ENCODE data around the gene PRSS56. TPM values are rescaled to one million over a fixed set of nuclear protein-coding genes. Genes with fewer than 3 reads are reported as not detected.

The PRSS56 gene
- total RNA-seq, 1 donor from 2014 or later, result not detected

GRCh38 chr2:232482301-232483238 lies 37.6 kb upstream of the PRSS56 start:
- Histone ChIP-seq H3K27me3 (ENCODE audit: control insufficient read depth, insufficient read depth, low read length) (peaks cover 57% of the 10 kb centered on the region), H3K4me3 (ENCODE audit: low read depth, low read length) (no peak overlapping the region), H3K36me3 (ENCODE audit: control insufficient read depth, insufficient read depth, low read length) (no peaks in the 10 kb centered on the region)
- DNase-seq (ENCODE audit: low read depth), result no peak
- TF ChIP-seq CTCF (IDR thresholded peaks at IDR 0.05; ENCODE audit: insufficient read depth, low read length, poor library complexity, severe bottlenecking), result no peak

- H3K36me3 ChIP-seq (ENCODE audit: control insufficient read depth, insufficient read depth, low read length), result no peaks in the 10 kb centered on the region
- no peak overlapping the region for H3K4me3 ChIP-seq (ENCODE audit: low read depth, low read length)
- TF ChIP-seq CTCF (IDR thresholded peaks at IDR 0.05; ENCODE audit: insufficient read depth, low read length, poor library complexity, severe bottlenecking), result no peak
- DNase-seq (ENCODE audit: low read depth), result no peak
- H3K27me3 ChIP-seq (ENCODE audit: control insufficient read depth, insufficient read depth, low read length), result peaks cover 63% of the 10 kb centered on the region
Observed at GRCh38 chr2:232483311-232483922, 36.8 kb upstream of the PRSS56 start.

GRCh38 chr2:232483923-232484627 lies 36.1 kb upstream of the PRSS56 start:
- no peak for TF ChIP-seq CTCF (IDR thresholded peaks at IDR 0.05; ENCODE audit: insufficient read depth, low read length, poor library complexity, severe bottlenecking)
- Histone ChIP-seq H3K4me3 (ENCODE audit: low read depth, low read length) (no peak overlapping the region), H3K36me3 (ENCODE audit: control insufficient read depth, insufficient read depth, low read length) (no peaks in the 10 kb centered on the region), H3K27me3 (ENCODE audit: control insufficient read depth, insufficient read depth, low read length) (peaks cover 62% of the 10 kb centered on the region)
- DNase-seq (ENCODE audit: low read depth), result no peak

- DNase-seq (ENCODE audit: low read depth), result no peak
- no peak for TF ChIP-seq CTCF (IDR thresholded peaks at IDR 0.05; ENCODE audit: insufficient read depth, low read length, poor library complexity, severe bottlenecking)
- no peak overlapping the region for H3K4me3 ChIP-seq (ENCODE audit: low read depth, low read length)
- no peaks in the 10 kb centered on the region for H3K36me3 ChIP-seq (ENCODE audit: control insufficient read depth, insufficient read depth, low read length)
- H3K27me3 ChIP-seq (ENCODE audit: control insufficient read depth, insufficient read depth, low read length), result peaks cover 61% of the 10 kb centered on the region
Observed at GRCh38 chr2:232484628-232485347, 35.4 kb upstream of the PRSS56 start.

- H3K4me3 ChIP-seq (ENCODE audit: low read depth, low read length), result no peak overlapping the region
- no peak for TF ChIP-seq CTCF (IDR thresholded peaks at IDR 0.05; ENCODE audit: insufficient read depth, low read length, poor library complexity, severe bottlenecking)
- no peak for DNase-seq (ENCODE audit: low read depth)
- no peaks in the 10 kb centered on the region for H3K36me3 ChIP-seq (ENCODE audit: control insufficient read depth, insufficient read depth, low read length)
- peaks cover 63% of the 10 kb centered on the region for H3K27me3 ChIP-seq (ENCODE audit: control insufficient read depth, insufficient read depth, low read length)
Observed at GRCh38 chr2:232485348-232485756, 34.8 kb upstream of the PRSS56 start.

Data from kidney epithelial cell (primary cell).